GM13976 (cell line): ENCODE measurements around the gene MFF.

Experiments used
- DNase-seq: peaks from one replicate; pipeline ENCODE4 v3.0.0; 2012; ENCODE audit warnings: low spot score
- CTCF ChIP-seq: IDR thresholded peaks from 2 replicates; pipeline ENCODE4 v1.5.1; 2012; ENCODE audit warnings: borderline replicate concordance, mild to moderate bottlenecking; ENCODE audit not compliant: insufficient read depth; ENCODE audit errors: extremely low read depth, missing control alignments, control extremely low read depth
- in situ Hi-C: fragments of 300-500 bp; cut with MboI; formaldehyde crosslinking; loops from one replicate; pipeline ENCODE4 v1.12.0; 2022; ENCODE audit warnings: low sequenced_read_pairs, mixed read lengths, inconsistent platforms; ENCODE audit not compliant: unreplicated experiment

Gene MFF

GRCh38 chr2:227370791-227371312, 45.8 kb downstream of the MFF start:
- no peak for TF ChIP-seq CTCF
- in situ Hi-C loops = no loop called here
- DNase-seq = no peak

- no peak for DNase-seq
- no peak for TF ChIP-seq CTCF
- in situ Hi-C loops = no loop called here
These were observed 48.3 kb downstream of the MFF start for GRCh38 chr2:227373389-227373788.

GRCh38 chr2:227374158-227374557, 49.1 kb downstream of the MFF start:
- no peak for TF ChIP-seq CTCF
- in situ Hi-C loops = no loop called here
- no peak for DNase-seq

GRCh38 chr2:227376656-227377396, 51.8 kb downstream of the MFF start:
- no peak for DNase-seq
- in situ Hi-C loops = no loop called here
- TF ChIP-seq CTCF = no peak

GRCh38 chr2:227377467-227378351, 52.7 kb downstream of the MFF start:
- in situ Hi-C loops = no loop called here
- DNase-seq = no peak
- TF ChIP-seq CTCF = no peak

GRCh38 chr2:227378371-227378782, 53.3 kb downstream of the MFF start:
- in situ Hi-C loops = no loop called here
- DNase-seq = no peak
- TF ChIP-seq CTCF = no peak
